Panc1 (cell line): Measurements from ENCODE around the gene TAAR8. TPM values are rescaled to one million over a fixed set of nuclear protein-coding genes. Genes with fewer than 3 reads are reported as not detected.
A peak's percentile ranks its signal among the peaks of the same experiment; 100 is the strongest.

Experiments
- ATAC-seq: fragments of 200-7000 bp; cut with Tn5 transposase; 2 replicates; pipeline ENCODE4 v1.9.1; 2020; ENCODE audit warnings: mild to moderate bottlenecking, moderate library complexity
- BruUV-seq: library from RNA; stranded (reverse); fragments of 400-500 nt; replicated peaks from 2 replicates; lab custom pipeline; 2021; lab: Mats Ljungman, UMichigan
- CTCF ChIA-PET: fragments of 300-600 bp; sonication (Branson Sonifier 250); formaldehyde crosslinking; loops from one replicate; lab custom pipeline; 2022; ENCODE audit warnings: antibody characterized with exemption; lab: Charles Lee
- POLR2A ChIA-PET: fragments of 300-600 bp; sonication (Branson Sonifier 250); formaldehyde crosslinking; loops from one replicate; lab custom pipeline; 2022; ENCODE audit warnings: antibody characterized with exemption; lab: Charles Lee
- DNase-seq: peaks from one replicate; pipeline ENCODE4 v3.0.0-alpha.2; 2010; ENCODE audit warnings: low read depth, low spot score
- H3K27ac ChIP-seq: 2 replicates; pipeline ENCODE4 v1.5.1; 2011; ENCODE audit warnings: mild to moderate bottlenecking, low read length, inconsistent platforms
- H3K27me3 ChIP-seq: fragments of 200-500 bp; sonication (Bioruptor generic); 2 replicates; pipeline ENCODE4 v1.6.0; 2014; ENCODE audit warnings: low read length, inconsistent platforms; ENCODE audit not compliant: control insufficient read depth, insufficient read depth
- H3K36me3 ChIP-seq: fragments of 200-500 bp; sonication (Bioruptor generic); 2 replicates; pipeline ENCODE4 v1.5.1; 2014; ENCODE audit warnings: inconsistent platforms, mild to moderate bottlenecking, low read length, moderate library complexity; ENCODE audit not compliant: control insufficient read depth, insufficient read depth
- H3K4me1 ChIP-seq: 2 replicates; pipeline ENCODE4 v1.5.1; 2011; ENCODE audit warnings: inconsistent platforms, mild to moderate bottlenecking, low read length, moderate library complexity; ENCODE audit not compliant: control insufficient read depth, insufficient read depth
- H3K4me3 ChIP-seq, 2 experiments: 2 replicates each; pipeline ENCODE4 v1.5.1; 2011 to 2012; ENCODE audit warnings: low read depth in 2 of 2, low read length in 2 of 2, mild to moderate bottlenecking in 2 of 2, inconsistent platforms in 1 of 2, moderate library complexity in 1 of 2
- H3K9me3 ChIP-seq: fragments of 200-500 bp; sonication (Bioruptor generic); 2 replicates; pipeline ENCODE4 v1.5.1; 2014; ENCODE audit warnings: low read depth, mild to moderate bottlenecking, inconsistent platforms, low read length, moderate library complexity; ENCODE audit not compliant: control insufficient read depth, insufficient read depth
- CTCF ChIP-seq: fragments of 450-650 bp; IDR thresholded peaks from 2 replicates; pipeline ENCODE4 v1.5.1; 2017; ENCODE audit warnings: mild to moderate bottlenecking
- POLR2AphosphoS5 ChIP-seq: IDR thresholded peaks from 2 replicates; pipeline ENCODE4 v1.6.1; 2012; ENCODE audit warnings: mild to moderate bottlenecking, low read depth, low read length, moderate library complexity
- REST ChIP-seq, 2 experiments: IDR thresholded peaks; 2 replicates each; pipeline ENCODE4 v1.6.1; 2011 to 2012; ENCODE audit warnings: low read depth in 2 of 2, control low read depth in 1 of 2, low read length in 1 of 2, mild to moderate bottlenecking in 1 of 2, moderate library complexity in 1 of 2; ENCODE audit not compliant: insufficient read depth in 1 of 2
- SIN3A ChIP-seq: IDR thresholded peaks from 2 replicates; pipeline ENCODE4 v1.6.1; 2012; ENCODE audit warnings: low read depth, mild to moderate bottlenecking, low read length, moderate library complexity, borderline replicate concordance; ENCODE audit not compliant: insufficient read depth
- TCF7L2 ChIP-seq: IDR thresholded peaks from 2 replicates; pipeline ENCODE4 v1.6.1; 2011; ENCODE audit warnings: mild to moderate bottlenecking, low read depth, low read length, inconsistent platforms
- in situ Hi-C: cut with HindIII; loops from 2 replicates; pipeline ENCODE4 v1.10.0; 2016; ENCODE audit warnings: low sequenced_read_pairs, low pct_unique_long_range_greater_than_20kb
- intact Hi-C: fragments of 100-400 bp; cut with micrococcal nuclease; formaldehyde crosslinking; loops from one replicate; pipeline ENCODE4 v1.10.0; 2022; ENCODE audit not compliant: unreplicated experiment
- total RNA-seq: library from RNA; stranded (reverse); gene quantifications from one replicate; pipeline ENCODE4 v1.2.1, GENCODE V29; 2021; ENCODE audit not compliant: unreplicated experiment

Gene TAAR8
- total RNA-seq, 1 experiment from 2014 or later: not detected

DNA sequence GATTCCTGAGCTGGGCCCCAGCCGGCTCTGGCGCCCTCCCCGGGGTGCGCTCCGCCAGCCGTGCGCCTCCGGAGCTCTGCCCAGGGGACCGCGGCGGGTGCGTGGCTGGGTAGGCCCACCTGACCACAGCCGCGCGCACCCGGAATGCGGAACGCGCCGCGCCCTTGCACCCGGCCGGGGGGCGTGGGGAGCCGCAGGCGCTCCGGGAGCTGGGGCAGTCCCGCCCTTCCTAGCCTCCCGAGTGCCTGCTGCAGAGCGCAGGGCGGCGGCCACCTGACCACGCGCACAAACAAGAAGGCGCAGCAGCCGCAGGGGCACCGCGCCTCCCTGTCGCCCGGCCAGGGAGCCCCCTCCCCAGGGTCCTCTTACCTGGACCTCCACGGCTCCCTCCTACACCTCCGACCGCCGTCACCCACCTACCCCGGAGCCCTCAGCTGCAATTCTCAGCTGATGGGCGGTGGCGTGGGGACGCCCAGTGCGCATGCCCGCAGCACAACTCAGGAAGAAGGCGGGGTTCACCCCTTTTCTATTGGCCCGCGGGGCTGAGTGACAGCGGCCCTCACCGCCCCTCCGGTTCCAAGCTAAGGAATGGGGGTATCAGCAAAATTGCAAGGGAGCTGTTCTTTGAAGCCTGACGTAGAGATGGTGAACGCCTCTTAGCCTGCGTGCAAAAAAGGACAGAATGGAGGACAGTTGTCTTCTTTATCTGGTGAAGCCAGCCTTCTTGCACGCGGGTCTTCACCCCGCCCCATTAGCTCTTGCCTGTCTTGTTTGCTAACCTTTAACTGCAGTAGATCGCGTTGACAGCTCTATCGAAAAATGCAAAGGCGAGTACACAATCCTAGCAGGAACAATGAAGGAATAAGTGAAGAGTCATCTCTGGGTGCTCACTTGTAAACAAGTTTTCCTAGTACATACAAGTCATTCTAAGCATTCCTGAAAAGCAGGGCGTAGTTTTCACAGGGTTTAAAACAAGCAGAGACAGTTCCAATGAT lies 39.5 kb upstream of the TAAR8 start, which contains the start of gene STX7:
Gene STX7, minus strand, starts transcription at position 479 of the 995 bp plus-strand sequence. CDS start 9,586 bp downstream, outside the sequence.
- no TSS peak for BruUV-seq

More for the DNA sequence above, 39.5 kb upstream of the TAAR8 start, which contains the start of gene STX7:
- Histone ChIP-seq H3K27ac (peak within 1 kb of the TSS; percentile 82), H3K9me3 (no peaks in the 10 kb centered on the region), H3K4me1 (peaks cover 20% of the 10 kb centered on the region), H3K36me3 (peaks cover 5% of the 10 kb centered on the region; the same call in 1 of the 2 replicates), H3K27me3 (peaks cover 15% of the 10 kb centered on the region; the same call in 1 of the 2 replicates), H3K4me3 (peak within 1 kb of the TSS; percentile 71 to 81)
- CTCF ChIA-PET: interaction anchor here (0.7 kb wide), 1 partner anchor 239 kb away, joined by 3 read pairs; no protein-coding TSS in a partner anchor
- POLR2A ChIA-PET: interaction anchor here (0.5 to 0.7 kb wide), 3 partner anchors 218 to 587 kb away, joined by 3 to 5 read pairs (median 5); no protein-coding TSS in a partner anchor
- intact Hi-C loops: no loop called here
- DNase-seq (peak; percentile 47), ATAC-seq (peak; percentile 99)
- in situ Hi-C loops: no loop called here
- TF ChIP-seq CTCF: 0 out of 2 replicates have a peak, but pooled peaks have one; percentile 3
- no peak for TF ChIP-seq TCF7L2
- peak; percentile 71; the same call in 1 of the 2 replicates for TF ChIP-seq SIN3A
- TF ChIP-seq POLR2AphosphoS5: peak; percentile 71
- TF ChIP-seq REST (IDR thresholded peaks at IDR 0.05; ENCODE audit: insufficient read depth in 1 of 2, low read depth in 2 of 2, low read length in 1 of 2): no peak
